ENCODE results near the gene NOL12. TPM values are rescaled to one million over a fixed set of nuclear protein-coding genes. Genes with fewer than 3 reads are reported as not detected.

NOL12 gene
- polyA plus RNA-seq, 1 of the 3 experiments (the other 2 are of a cell fraction): 52.2 TPM

DNA sequence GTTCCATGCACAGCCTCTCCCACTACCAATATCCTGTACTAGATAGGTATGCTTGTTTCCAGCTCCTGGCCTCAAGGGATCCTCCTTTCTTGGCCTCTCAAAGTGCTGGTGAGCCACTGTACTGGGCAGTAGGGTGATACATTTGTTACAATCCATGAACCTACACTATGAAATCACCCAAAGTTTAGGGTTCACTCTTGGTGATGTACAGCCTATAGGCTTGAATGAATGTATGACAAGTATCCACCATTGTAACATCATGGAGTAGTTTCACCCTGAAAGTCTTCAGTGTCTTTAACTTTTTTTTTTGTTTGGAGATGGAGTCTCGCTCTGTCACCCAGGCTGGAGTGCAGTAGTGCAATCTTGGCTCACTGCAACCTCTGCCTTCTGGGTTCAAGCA, 42.5 kb downstream of the NOL12 start:
- no peaks in the 10 kb centered on the region for H3K9me3 ChIP-seq
- no peaks in the 10 kb centered on the region for H3K79me2 ChIP-seq (ENCODE audit: insufficient read depth)
- H3K9me2 ChIP-seq: no peaks in the 10 kb centered on the region
- peaks cover 9% of the 10 kb centered on the region for H3F3A ChIP-seq (replicated peaks; ENCODE audit: insufficient read depth)
- H3K4me2 ChIP-seq: no peak overlapping the region
- CTCF ChIA-PET: interaction anchor here (0.6 to 4.4 kb wide), 5 partner anchors 11 to 157 kb away, joined by 3 to 22 read pairs (median 4); partner anchors contain the start of gene TRIOBP
- POLR2A ChIA-PET: no interaction called here
- H3K9ac ChIP-seq: no peak overlapping the region
- H3K4me1 ChIP-seq (ENCODE audit: control insufficient read depth in 1 of 2, insufficient read depth in 2 of 2, low read depth in 1 of 2, low read length in 1 of 2): no peaks in the 10 kb centered on the region; a peak in 1 of 4 replicates
- H4K20me1 ChIP-seq (ENCODE audit: insufficient read depth): no peaks in the 10 kb centered on the region
- H3K27me3 ChIP-seq (ENCODE audit: insufficient read depth): no peaks in the 10 kb centered on the region
- H3K27ac ChIP-seq (ENCODE audit: low read depth in 2 of 2, low read length in 1 of 2): no peak overlapping the region
- no peak overlapping the region for H2AFZ ChIP-seq (ENCODE audit: low read depth)
- no peak for DNase-seq
- TF ChIP-seq, protein P1, sequence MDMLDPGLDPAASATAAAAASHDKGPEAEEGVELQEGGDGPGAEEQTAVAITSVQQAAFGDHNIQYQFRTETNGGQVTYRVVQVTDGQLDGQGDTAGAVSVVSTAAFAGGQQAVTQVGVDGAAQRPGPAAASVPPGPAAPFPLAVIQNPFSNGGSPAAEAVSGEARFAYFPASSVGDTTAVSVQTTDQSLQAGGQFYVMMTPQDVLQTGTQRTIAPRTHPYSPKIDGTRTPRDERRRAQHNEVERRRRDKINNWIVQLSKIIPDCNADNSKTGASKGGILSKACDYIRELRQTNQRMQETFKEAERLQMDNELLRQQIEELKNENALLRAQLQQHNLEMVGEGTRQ (IDR thresholded peaks at IDR 0.05; ENCODE audit: borderline replicate concordance, low read depth, low read length): no peak
- no peak for TF ChIP-seq MAX (IDR thresholded peaks at IDR 0.05; ENCODE audit: low read depth)
- no peak for TF ChIP-seq RCOR1 (IDR thresholded peaks at IDR 0.05; ENCODE audit: low read length)
- no peak for TF ChIP-seq REST (IDR thresholded peaks at IDR 0.05; ENCODE audit: low read depth, low read length)
- no peak for TF ChIP-seq MXI1 (IDR thresholded peaks at IDR 0.05; ENCODE audit: low read depth, low read length)
- no peak for TF ChIP-seq JUND (IDR thresholded peaks at IDR 0.05)
- no peaks in the 10 kb centered on the region for H3K36me3 ChIP-seq (replicated peaks in 1 of 2; ENCODE audit: control insufficient read depth in 1 of 2, insufficient read depth in 2 of 2, low read length in 1 of 2)
- WGBS (ENCODE audit: low lambda C conversion rate): 83% methylated on average over 1 of the region's 1 CpG
- no peak overlapping the region for H3K4me3 ChIP-seq (ENCODE audit: low read depth in 2 of 2, low read length in 1 of 2)

DNA sequence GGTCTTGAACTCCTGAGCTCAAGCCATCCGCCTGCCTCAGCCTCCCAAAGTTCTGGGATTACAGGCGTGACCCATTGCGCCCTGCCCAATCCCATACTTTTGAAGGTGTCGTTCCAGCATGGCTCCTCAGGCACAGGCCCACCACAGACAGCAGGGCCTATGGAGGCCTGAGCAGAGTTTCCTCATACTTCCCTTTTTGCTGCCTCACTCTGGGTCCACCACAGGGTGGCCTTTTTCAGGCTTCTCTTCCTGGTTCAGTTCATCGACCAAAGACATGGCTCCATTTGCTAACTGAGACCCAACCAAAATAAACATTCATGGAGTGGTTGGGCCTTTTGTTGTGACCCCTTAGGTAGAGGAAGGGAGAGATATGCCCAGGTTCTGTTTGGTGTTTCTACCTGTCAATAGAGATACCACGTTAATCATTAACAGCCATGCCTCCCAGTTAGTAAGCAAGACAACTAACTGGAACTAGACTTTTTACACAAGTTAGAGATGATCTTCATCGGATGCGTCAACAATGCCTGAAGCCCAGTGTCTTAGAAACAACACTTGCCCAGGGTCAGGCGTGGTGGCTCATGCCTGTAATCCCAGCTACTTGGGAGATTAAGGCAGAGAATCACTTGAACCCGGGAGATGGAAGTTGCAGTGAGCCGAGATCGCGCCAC, 45.8 kb downstream of the NOL12 start:
- no peaks in the 10 kb centered on the region for H3K9me3 ChIP-seq
- POLR2A ChIA-PET: no interaction called here
- H3K27me3 ChIP-seq (ENCODE audit: insufficient read depth): no peaks in the 10 kb centered on the region
- no peaks in the 10 kb centered on the region for H4K20me1 ChIP-seq (ENCODE audit: insufficient read depth)
- H3K36me3 ChIP-seq (replicated peaks in 1 of 2; ENCODE audit: control insufficient read depth in 1 of 2, insufficient read depth in 2 of 2, low read length in 1 of 2): no peaks in the 10 kb centered on the region
- 89% methylated on average over 13 of the region's 13 CpGs for WGBS (ENCODE audit: low lambda C conversion rate)
- TF ChIP-seq CHD2 (IDR thresholded peaks at IDR 0.05; ENCODE audit: low read length, partially characterized antibody): no peak
- no peak for TF ChIP-seq RXRA (IDR thresholded peaks at IDR 0.05; ENCODE audit: borderline replicate concordance, low read depth)
- TF ChIP-seq, protein P2, sequence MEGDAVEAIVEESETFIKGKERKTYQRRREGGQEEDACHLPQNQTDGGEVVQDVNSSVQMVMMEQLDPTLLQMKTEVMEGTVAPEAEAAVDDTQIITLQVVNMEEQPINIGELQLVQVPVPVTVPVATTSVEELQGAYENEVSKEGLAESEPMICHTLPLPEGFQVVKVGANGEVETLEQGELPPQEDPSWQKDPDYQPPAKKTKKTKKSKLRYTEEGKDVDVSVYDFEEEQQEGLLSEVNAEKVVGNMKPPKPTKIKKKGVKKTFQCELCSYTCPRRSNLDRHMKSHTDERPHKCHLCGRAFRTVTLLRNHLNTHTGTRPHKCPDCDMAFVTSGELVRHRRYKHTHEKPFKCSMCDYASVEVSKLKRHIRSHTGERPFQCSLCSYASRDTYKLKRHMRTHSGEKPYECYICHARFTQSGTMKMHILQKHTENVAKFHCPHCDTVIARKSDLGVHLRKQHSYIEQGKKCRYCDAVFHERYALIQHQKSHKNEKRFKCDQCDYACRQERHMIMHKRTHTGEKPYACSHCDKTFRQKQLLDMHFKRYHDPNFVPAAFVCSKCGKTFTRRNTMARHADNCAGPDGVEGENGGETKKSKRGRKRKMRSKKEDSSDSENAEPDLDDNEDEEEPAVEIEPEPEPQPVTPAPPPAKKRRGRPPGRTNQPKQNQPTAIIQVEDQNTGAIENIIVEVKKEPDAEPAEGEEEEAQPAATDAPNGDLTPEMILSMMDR (IDR thresholded peaks at IDR 0.05): 0 out of 2 replicates have a peak, but pooled peaks have one; percentile 11
- no peak for TF ChIP-seq EP300 (IDR thresholded peaks at IDR 0.05; ENCODE audit: borderline replicate concordance in 1 of 2, low read depth in 1 of 2, low read length in 1 of 2)
- no peak for TF ChIP-seq EZH2phosphoT487 (IDR thresholded peaks at IDR 0.05; ENCODE audit: borderline replicate concordance, low read depth)
- no peak for TF ChIP-seq RCOR1 (IDR thresholded peaks at IDR 0.05; ENCODE audit: low read length)
- no peak overlapping the region for H2AFZ ChIP-seq (ENCODE audit: low read depth)
- no peaks in the 10 kb centered on the region for H3K9me2 ChIP-seq
- peaks cover 0 to 10% of the 10 kb centered on the region in 2 experiments; a peak in 2 of 4 replicates for H3K4me1 ChIP-seq (ENCODE audit: control insufficient read depth in 1 of 2, insufficient read depth in 2 of 2, low read depth in 1 of 2, low read length in 1 of 2)
- no peak for DNase-seq
- peaks cover 9% of the 10 kb centered on the region for H3F3A ChIP-seq (replicated peaks; ENCODE audit: insufficient read depth)
- H3K79me2 ChIP-seq (ENCODE audit: insufficient read depth): no peaks in the 10 kb centered on the region
- CTCF ChIA-PET: interaction anchor here (4.4 to 6.8 kb wide), 2 partner anchors 89 to 90 kb away, joined by 22 to 45 read pairs; no protein-coding TSS in a partner anchor
- H3K9ac ChIP-seq: no peak overlapping the region
- no peak overlapping the region for H3K4me3 ChIP-seq (ENCODE audit: low read depth in 2 of 2, low read length in 1 of 2)
- H3K4me2 ChIP-seq: no peak overlapping the region
- no peak overlapping the region for H3K27ac ChIP-seq (ENCODE audit: low read depth in 2 of 2, low read length in 1 of 2)

Data from SK-N-SH (cell line).